Vagina (tissue), 2 donors: ENCODE measurements around the gene TMPRSS15.

Experiments
- POLR2A ChIP-seq, 2 donors: fragments of 450-650 bp; IDR thresholded peaks; one replicate each; pipeline ENCODE4 v1.6.1; 2017; ENCODE audit warnings: antibody characterized with exemption in 2 of 2, mild to moderate bottlenecking in 2 of 2, moderate library complexity in 2 of 2
- POLR2AphosphoS5 ChIP-seq, 2 donors: sonication (generic); formaldehyde crosslinking; IDR thresholded peaks; one replicate each; pipeline ENCODE4 v1.9.0; 2017; ENCODE audit warnings: antibody characterized with exemption in 2 of 2, mild to moderate bottlenecking in 2 of 2, low read depth in 1 of 2; ENCODE audit not compliant: insufficient read depth in 1 of 2
- TF ChIP-seq, protein P1 (sequence below), 3 experiments: fragments of 450-650 bp in 2 of 3; fragments of 200-600 bp in 1 of 3; sonication (generic) in 1 of 3; IDR thresholded peaks; one replicate each; pipeline ENCODE4 v1.5.1; 2017 to 2019; ENCODE audit warnings: antibody characterized with exemption in 3 of 3, mild to moderate bottlenecking in 2 of 3, moderate library complexity in 2 of 3

DNA sequence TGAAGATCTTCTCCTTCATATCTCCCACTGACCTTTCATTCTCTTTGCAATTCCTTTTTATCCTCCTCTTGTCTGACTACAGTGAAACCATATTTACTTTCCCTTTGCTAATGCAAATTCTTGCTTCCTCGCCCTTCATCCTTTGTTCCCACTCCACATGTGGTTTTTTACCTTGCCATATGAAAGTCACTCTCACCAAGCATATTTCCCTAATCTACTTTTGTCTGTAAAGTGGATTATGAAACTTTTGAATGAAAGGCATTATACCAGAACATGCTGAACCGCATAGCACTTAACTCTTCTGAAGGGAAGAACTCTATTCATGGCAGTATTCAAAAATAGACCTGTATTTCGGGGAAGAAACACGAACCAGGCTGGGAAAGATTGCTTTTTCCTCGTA lies 8.0 kb upstream of the TMPRSS15 start:
- TF ChIP-seq, protein P1, sequence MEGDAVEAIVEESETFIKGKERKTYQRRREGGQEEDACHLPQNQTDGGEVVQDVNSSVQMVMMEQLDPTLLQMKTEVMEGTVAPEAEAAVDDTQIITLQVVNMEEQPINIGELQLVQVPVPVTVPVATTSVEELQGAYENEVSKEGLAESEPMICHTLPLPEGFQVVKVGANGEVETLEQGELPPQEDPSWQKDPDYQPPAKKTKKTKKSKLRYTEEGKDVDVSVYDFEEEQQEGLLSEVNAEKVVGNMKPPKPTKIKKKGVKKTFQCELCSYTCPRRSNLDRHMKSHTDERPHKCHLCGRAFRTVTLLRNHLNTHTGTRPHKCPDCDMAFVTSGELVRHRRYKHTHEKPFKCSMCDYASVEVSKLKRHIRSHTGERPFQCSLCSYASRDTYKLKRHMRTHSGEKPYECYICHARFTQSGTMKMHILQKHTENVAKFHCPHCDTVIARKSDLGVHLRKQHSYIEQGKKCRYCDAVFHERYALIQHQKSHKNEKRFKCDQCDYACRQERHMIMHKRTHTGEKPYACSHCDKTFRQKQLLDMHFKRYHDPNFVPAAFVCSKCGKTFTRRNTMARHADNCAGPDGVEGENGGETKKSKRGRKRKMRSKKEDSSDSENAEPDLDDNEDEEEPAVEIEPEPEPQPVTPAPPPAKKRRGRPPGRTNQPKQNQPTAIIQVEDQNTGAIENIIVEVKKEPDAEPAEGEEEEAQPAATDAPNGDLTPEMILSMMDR (IDR thresholded peaks at IDR 0.05), result no peak
- no peak for TF ChIP-seq POLR2A (IDR thresholded peaks at IDR 0.05)
- TF ChIP-seq POLR2AphosphoS5 (IDR thresholded peaks at IDR 0.05; ENCODE audit: insufficient read depth in 1 of 2, low read depth in 1 of 2), result no peak
